ENCODE results near the gene SYTL3. TPM values are rescaled to one million over a fixed set of nuclear protein-coding genes. Genes with fewer than 3 reads are reported as not detected.

SYTL3 gene
- total RNA-seq, 1 donor from 2014 or later, result 13.9 TPM

GRCh38 chr6:158635427-158636073 lies 14.3 kb upstream of the SYTL3 start:
- DNase-seq (no peak), ATAC-seq (no peak)
- Histone ChIP-seq H3K9me3 (no peaks in the 10 kb centered on the region), H3K4me1 (peaks cover 24% of the 10 kb centered on the region), H3K27ac (no peak overlapping the region), H3K27me3 (ENCODE audit: low read depth) (no peaks in the 10 kb centered on the region), H3K36me3 (peaks cover 62% of the 10 kb centered on the region), H3K4me3 (no peak overlapping the region)
- intact Hi-C loops (cut with DNase I), result no loop called here
- TF ChIP-seq CTCF (IDR thresholded peaks at IDR 0.05), result no peak

DNA sequence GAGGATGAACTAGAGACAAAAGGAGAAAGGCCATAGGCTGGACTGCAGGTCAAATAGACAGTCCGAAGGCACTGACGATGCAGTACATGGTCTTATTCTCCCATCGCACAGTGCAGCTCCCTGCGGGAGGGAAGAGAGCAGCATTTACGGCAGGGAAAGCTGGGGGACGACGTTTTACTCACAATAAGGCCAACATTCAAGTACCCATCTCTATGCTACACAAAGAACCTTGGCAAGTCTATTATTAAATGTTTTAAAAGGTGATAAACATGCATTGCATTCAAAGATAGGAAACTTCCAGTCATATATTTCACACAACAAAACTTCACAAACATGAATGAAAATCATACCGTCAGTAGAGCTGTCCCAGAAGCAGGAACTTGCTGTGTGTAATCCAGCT lies 13.1 kb upstream of the SYTL3 start:
- no peaks in the 10 kb centered on the region for H3K9me3 ChIP-seq
- peaks cover 50% of the 10 kb centered on the region for H3K36me3 ChIP-seq
- H3K27ac ChIP-seq, result no peak overlapping the region
- no peaks in the 10 kb centered on the region for H3K27me3 ChIP-seq (ENCODE audit: low read depth)
- no peak for TF ChIP-seq CTCF (IDR thresholded peaks at IDR 0.05)
- no peak overlapping the region for H3K4me3 ChIP-seq
- DNase-seq (no peak), ATAC-seq (no peak)
- peaks cover 25% of the 10 kb centered on the region for H3K4me1 ChIP-seq
- intact Hi-C loops (cut with DNase I), result no loop called here

GRCh38 chr6:158638324-158638854 lies 11.5 kb upstream of the SYTL3 start:
- Histone ChIP-seq H3K27me3 (ENCODE audit: low read depth) (no peaks in the 10 kb centered on the region), H3K27ac (no peak overlapping the region), H3K4me1 (peaks cover 32% of the 10 kb centered on the region), H3K36me3 (peaks cover 38% of the 10 kb centered on the region), H3K4me3 (no peak overlapping the region), H3K9me3 (no peaks in the 10 kb centered on the region)
- intact Hi-C loops (cut with DNase I), result no loop called here
- ATAC-seq, result no peak
- no peak for TF ChIP-seq CTCF (IDR thresholded peaks at IDR 0.05)
- DNase-seq, result no peak

DNA sequence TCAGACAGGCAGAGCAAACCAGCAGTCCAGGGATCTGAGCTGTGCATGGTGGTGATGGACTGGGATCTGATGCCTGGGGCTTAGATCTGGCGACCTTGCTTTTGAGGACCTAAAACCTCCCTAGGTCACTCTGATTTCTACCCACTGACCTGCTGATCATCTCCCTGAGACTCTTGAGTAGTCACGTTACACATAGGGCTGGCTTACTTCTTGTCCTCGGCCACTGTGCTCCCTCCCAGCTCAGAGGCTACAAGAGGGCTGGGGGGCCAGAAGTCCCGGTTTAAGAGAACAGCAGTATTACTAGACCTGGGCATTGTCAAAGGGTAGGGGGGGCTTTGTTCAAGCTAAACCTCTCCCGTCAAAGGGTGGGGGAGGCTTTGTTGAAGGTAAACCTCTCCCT lies 10.8 kb upstream of the SYTL3 start:
- TF ChIP-seq CTCF (IDR thresholded peaks at IDR 0.05), result no peak
- peaks cover 34% of the 10 kb centered on the region for H3K36me3 ChIP-seq

DNA sequence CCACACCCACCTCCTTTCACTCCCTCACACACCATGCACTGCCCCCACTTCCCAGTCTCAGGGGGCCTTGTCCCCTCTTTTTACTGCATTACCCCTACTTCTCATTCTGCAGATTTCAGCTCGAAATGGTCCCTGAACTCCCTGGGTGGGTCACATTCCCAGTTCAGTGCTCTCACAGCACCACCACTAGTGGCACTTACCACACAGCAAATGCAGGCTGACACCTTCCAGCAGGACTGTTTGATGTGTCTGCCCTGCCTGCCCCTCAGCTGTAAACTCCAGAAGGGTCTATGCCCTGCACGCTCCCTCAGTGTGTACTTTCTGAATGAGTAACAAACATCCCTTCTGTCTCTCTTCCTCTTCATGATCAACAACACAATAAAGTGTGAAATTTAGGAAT lies 9.3 kb upstream of the SYTL3 start:
- Histone ChIP-seq H3K4me1 (peaks cover 43% of the 10 kb centered on the region), H3K9me3 (no peaks in the 10 kb centered on the region), H3K27ac (no peak overlapping the region), H3K27me3 (ENCODE audit: low read depth) (no peaks in the 10 kb centered on the region), H3K36me3 (peaks cover 19% of the 10 kb centered on the region), H3K4me3 (no peak overlapping the region)
- ATAC-seq (no peak), DNase-seq (no peak)
- TF ChIP-seq CTCF (IDR thresholded peaks at IDR 0.05), result no peak
- intact Hi-C loops (cut with DNase I), result no loop called here

More for the DNA sequence above, 10.8 kb upstream of the SYTL3 start:
- Histone ChIP-seq H3K9me3 (no peaks in the 10 kb centered on the region), H3K27ac (no peak overlapping the region), H3K27me3 (ENCODE audit: low read depth) (no peaks in the 10 kb centered on the region), H3K4me1 (peaks cover 37% of the 10 kb centered on the region), H3K4me3 (no peak overlapping the region)
- DNase-seq (no peak), ATAC-seq (no peak)
- intact Hi-C loops (cut with DNase I), result no loop called here
